PFSK-1 (cell line): ENCODE results near the gene PALLD.

Experiments
- FOXP2 ChIP-seq: optimal IDR thresholded peaks from 2 replicates; pipeline ENCODE3; 2011; ENCODE audit warnings: borderline replicate concordance, control low read depth, inconsistent platforms; ENCODE audit not compliant: insufficient read depth; ENCODE audit errors: extremely low read length, extremely low read depth
- POLR2AphosphoS5 ChIP-seq: IDR thresholded peaks from 2 replicates; pipeline ENCODE4 v1.6.1; 2012; ENCODE audit warnings: low read depth, mild to moderate bottlenecking, control low read depth, low read length, moderate library complexity
- SIN3A ChIP-seq: IDR thresholded peaks from 2 replicates; pipeline ENCODE4 v1.6.1; 2012; ENCODE audit warnings: mild to moderate bottlenecking, low read length, moderate library complexity, borderline replicate concordance; ENCODE audit not compliant: insufficient read depth
- TAF1 ChIP-seq: IDR thresholded peaks from 2 replicates; pipeline ENCODE4 v1.6.1; 2012; ENCODE audit warnings: low read length, control low read depth, borderline replicate concordance; ENCODE audit not compliant: insufficient read depth
- TF ChIP-seq, protein P1 (sequence below), 2 experiments: IDR thresholded peaks; 2 replicates each; pipeline versions ENCODE4 v1.6.1 to v1.8.0; 2011 to 2012; ENCODE audit warnings: low read depth in 2 of 2, low read length in 2 of 2, control low read depth in 1 of 2, inconsistent platforms in 1 of 2, mild to moderate bottlenecking in 1 of 2, moderate library complexity in 1 of 2; ENCODE audit not compliant: insufficient read depth in 1 of 2

PALLD gene

DNA sequence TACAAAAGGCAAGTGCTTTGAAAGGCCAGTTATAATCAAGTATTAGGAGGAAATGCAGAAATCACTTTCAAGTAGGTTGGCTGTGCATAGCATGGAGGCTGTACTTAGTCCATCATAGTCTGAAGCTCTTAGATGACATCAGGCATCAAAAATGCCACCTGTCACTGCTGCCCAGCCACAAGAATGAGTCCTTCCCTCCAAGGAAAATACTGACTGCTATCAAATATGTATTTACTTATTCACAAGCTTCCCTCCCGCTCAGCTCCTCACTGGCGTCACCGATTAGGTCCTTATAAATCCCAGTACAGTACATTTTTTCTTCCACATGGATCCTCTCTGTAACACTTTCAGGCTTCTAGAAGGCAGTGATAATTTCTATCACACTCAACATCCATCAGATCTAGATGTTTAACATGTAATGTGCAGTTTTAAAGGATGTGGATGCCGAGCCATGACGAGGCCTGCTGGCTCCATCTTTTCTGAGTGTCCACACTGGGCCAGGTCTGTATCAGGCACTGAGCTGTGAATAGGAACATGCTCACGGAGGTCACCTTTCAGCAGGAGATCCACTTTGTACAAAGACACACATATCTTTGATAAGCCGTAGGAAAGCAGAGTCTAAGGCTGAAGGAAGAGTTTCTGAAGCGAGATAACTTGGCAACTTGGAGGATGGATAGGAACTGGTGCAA lies 121.9 kb downstream of the PALLD start:
- no peak for TF ChIP-seq FOXP2

DNA sequence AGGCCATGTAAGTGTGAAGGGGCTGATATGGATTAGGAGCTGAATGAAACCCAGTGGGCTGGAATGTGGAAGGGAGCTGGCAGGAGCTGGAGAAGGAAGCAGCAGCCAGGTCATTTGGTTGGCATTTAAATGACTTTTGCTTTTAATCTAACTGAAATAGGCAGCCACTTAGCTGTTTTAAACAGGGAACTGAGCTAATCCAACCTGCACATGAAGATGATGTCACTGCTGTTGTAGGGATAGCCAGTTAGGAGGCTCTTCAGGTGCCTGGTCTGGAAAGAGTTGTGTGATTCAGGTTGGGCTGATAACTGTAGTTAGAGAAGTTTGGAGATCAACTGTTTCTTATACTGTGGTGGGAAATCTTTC lies 122.4 kb downstream of the PALLD start:
- no peak for TF ChIP-seq TAF1
- TF ChIP-seq POLR2AphosphoS5, result no peak
- TF ChIP-seq FOXP2, result no peak
- no peak for TF ChIP-seq SIN3A
- TF ChIP-seq, protein P1, sequence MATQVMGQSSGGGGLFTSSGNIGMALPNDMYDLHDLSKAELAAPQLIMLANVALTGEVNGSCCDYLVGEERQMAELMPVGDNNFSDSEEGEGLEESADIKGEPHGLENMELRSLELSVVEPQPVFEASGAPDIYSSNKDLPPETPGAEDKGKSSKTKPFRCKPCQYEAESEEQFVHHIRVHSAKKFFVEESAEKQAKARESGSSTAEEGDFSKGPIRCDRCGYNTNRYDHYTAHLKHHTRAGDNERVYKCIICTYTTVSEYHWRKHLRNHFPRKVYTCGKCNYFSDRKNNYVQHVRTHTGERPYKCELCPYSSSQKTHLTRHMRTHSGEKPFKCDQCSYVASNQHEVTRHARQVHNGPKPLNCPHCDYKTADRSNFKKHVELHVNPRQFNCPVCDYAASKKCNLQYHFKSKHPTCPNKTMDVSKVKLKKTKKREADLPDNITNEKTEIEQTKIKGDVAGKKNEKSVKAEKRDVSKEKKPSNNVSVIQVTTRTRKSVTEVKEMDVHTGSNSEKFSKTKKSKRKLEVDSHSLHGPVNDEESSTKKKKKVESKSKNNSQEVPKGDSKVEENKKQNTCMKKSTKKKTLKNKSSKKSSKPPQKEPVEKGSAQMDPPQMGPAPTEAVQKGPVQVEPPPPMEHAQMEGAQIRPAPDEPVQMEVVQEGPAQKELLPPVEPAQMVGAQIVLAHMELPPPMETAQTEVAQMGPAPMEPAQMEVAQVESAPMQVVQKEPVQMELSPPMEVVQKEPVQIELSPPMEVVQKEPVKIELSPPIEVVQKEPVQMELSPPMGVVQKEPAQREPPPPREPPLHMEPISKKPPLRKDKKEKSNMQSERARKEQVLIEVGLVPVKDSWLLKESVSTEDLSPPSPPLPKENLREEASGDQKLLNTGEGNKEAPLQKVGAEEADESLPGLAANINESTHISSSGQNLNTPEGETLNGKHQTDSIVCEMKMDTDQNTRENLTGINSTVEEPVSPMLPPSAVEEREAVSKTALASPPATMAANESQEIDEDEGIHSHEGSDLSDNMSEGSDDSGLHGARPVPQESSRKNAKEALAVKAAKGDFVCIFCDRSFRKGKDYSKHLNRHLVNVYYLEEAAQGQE (IDR thresholded peaks at IDR 0.05; ENCODE audit: insufficient read depth in 1 of 2, low read depth in 2 of 2, low read length in 2 of 2), result no peak

DNA sequence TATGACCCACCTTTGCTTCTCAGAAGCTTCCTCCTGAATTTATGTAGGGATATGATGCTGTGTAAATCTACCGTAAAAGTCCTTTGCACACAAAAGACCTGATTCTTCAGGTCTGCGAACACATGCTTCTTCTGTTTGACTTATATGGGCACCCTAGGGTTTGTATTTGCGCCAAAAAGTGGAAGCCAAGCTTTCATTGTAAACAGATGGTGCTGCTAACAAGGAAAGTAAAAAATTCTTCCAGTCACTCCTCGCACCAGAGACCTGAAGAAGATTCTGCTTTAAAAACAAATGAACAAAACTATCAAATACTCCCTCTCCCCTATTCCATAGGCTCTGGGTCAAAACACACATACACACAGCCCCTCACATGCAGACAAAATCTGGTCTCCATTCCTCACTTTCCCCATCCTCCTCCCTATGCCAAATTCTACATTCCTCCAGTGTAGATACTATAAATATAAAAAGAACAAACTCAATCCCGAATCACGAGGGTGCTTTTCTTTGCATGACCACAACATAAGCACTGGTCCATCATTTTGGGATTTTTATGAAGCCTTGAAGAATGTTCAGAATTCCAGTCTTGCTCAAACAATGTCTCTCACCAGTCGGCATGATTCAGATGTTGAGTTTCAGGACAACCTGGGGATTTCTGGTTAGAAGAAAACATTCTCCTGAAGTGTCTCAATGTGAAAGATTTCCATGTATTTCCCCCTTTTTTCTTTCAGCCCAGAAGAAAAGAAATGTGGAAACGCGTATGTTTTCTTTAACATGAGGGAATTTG lies 125.1 kb downstream of the PALLD start:
- TF ChIP-seq TAF1 (no peak), POLR2AphosphoS5 (no peak), SIN3A (no peak), FOXP2 (no peak)
- TF ChIP-seq, protein P1 (IDR thresholded peaks at IDR 0.05; ENCODE audit: insufficient read depth in 1 of 2, low read depth in 2 of 2, low read length in 2 of 2), result no peak

DNA sequence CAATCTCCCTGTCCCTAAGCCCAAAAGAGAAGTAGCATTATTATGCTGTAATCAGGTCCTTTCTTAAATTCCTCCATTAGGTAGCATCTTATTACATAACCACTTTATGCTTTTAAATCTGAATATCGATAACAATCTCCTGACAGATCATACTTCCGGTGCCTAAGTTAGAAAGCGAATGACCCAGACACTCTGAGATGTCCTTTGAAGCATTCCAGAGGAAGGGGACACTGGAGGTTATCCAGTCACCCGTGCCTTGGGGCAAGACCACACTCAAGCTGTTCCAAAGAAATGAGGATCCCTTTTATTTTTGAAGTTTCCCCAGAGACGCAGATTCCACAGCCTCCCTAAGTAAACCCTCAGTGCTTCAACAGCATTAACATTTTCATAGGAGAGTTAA lies 125.7 kb downstream of the PALLD start:
- TF ChIP-seq POLR2AphosphoS5 (no peak), SIN3A (no peak), TAF1 (no peak), FOXP2 (no peak)
- TF ChIP-seq, protein P1 (IDR thresholded peaks at IDR 0.05; ENCODE audit: insufficient read depth in 1 of 2, low read depth in 2 of 2, low read length in 2 of 2), result no peak

DNA sequence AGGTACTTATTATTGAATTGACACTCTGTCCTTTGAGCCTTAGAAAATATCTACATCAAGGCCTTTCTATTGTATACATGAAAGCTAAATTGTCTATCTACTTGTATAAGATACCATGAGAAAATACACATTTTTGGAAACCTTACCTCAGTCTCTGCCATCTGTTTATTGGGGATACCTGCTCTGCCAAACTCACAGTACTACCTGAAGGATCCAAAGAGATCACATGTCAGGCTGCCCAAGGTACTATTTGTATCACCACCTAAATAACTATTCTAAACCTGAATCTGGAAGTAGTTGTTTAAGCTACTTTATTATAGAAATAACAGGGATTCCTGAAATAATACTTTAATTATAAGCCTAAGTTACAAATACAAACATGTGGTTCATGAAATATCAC lies 126.2 kb downstream of the PALLD start:
- no peak for TF ChIP-seq TAF1
- TF ChIP-seq, protein P1 (IDR thresholded peaks at IDR 0.05; ENCODE audit: insufficient read depth in 1 of 2, low read depth in 2 of 2, low read length in 2 of 2), result no peak
- TF ChIP-seq POLR2AphosphoS5, result no peak
- TF ChIP-seq SIN3A, result no peak
- TF ChIP-seq FOXP2, result no peak
